HepG2 (cell line): ENCODE measurements around the gene HDAC10. TPM values are rescaled to one million over a fixed set of nuclear protein-coding genes. Genes with fewer than 3 reads are reported as not detected.

Experiments used
- AGO2 ChIP-seq: fragments of 200-400 bp; formaldehyde crosslinking; optimal IDR thresholded peaks from 2 replicates; pipeline ENCODE3; 2017; ENCODE audit warnings: mild to moderate bottlenecking, low read depth, low read length, moderate library complexity
- EED ChIP-seq: sonication (generic); formaldehyde crosslinking; IDR thresholded peaks from 2 replicates; pipeline ENCODE4 v1.5.0; 2020; ENCODE audit warnings: mild to moderate bottlenecking, missing genetic modification reagents
- RFXAP ChIP-seq: sonication (generic); formaldehyde crosslinking; IDR thresholded peaks from 2 replicates; pipeline ENCODE4 v1.4.0; 2020; ENCODE audit warnings: missing genetic modification reagents, borderline replicate concordance
- SIX1 ChIP-seq: sonication (generic); formaldehyde crosslinking; IDR thresholded peaks from 2 replicates; pipeline ENCODE4 v1.4.0; 2020; ENCODE audit warnings: missing genetic modification reagents, borderline replicate concordance
- SP140L ChIP-seq: sonication (generic); formaldehyde crosslinking; IDR thresholded peaks from 2 replicates; pipeline ENCODE4 v1.4.0; 2020; ENCODE audit warnings: missing genetic modification reagents, borderline replicate concordance
- ZBTB1 ChIP-seq: sonication (generic); formaldehyde crosslinking; IDR thresholded peaks from 2 replicates; pipeline ENCODE4 v1.4.0; 2020; ENCODE audit warnings: missing genetic modification reagents, borderline replicate concordance
- ZC3H13 ChIP-seq: sonication (generic); formaldehyde crosslinking; IDR thresholded peaks from 2 replicates; pipeline ENCODE4 v1.8.1; 2023; ENCODE audit warnings: mild to moderate bottlenecking, missing genetic modification reagents, moderate library complexity
- ZNF564 ChIP-seq: sonication (generic); formaldehyde crosslinking; IDR thresholded peaks from 2 replicates; pipeline ENCODE4 v1.8.1; 2023; ENCODE audit warnings: mild to moderate bottlenecking, missing genetic modification reagents
- ZNF713 ChIP-seq: sonication (generic); formaldehyde crosslinking; IDR thresholded peaks from 2 replicates; pipeline ENCODE4 v1.4.0; 2020; ENCODE audit warnings: mild to moderate bottlenecking, missing genetic modification reagents
- ZNF746 ChIP-seq: sonication (generic); formaldehyde crosslinking; IDR thresholded peaks from 2 replicates; pipeline ENCODE4 v1.8.0; 2022; ENCODE audit warnings: mild to moderate bottlenecking, missing genetic modification reagents
- ZNF773 ChIP-seq: sonication (generic); formaldehyde crosslinking; IDR thresholded peaks from 2 replicates; pipeline ENCODE4 v1.4.0; 2020; ENCODE audit warnings: missing genetic modification reagents, borderline replicate concordance
- ZNF780A ChIP-seq: sonication (generic); formaldehyde crosslinking; IDR thresholded peaks from 2 replicates; pipeline ENCODE4 v1.8.0; 2022; ENCODE audit warnings: mild to moderate bottlenecking, missing genetic modification reagents, moderate library complexity
- ZNF792 ChIP-seq: IDR thresholded peaks from 2 replicates; pipeline ENCODE4 v1.6.1; 2016
- ZNF891 ChIP-seq: sonication (generic); formaldehyde crosslinking; IDR thresholded peaks from 2 replicates; pipeline ENCODE4 v1.5.0; 2020; ENCODE audit warnings: mild to moderate bottlenecking, missing genetic modification reagents
- polyA plus RNA-seq, 8 experiments: library from polyadenylated mRNA; depleted of rRNA in 3 of 8; stranded (reverse) in 7 of 8; unstranded in 1 of 8; fragments of >200 nt; fragmentation: Illumina TruSeq in 4 of 8; extraction: Trizol in 4 of 8; gene quantifications; 2 replicates each; pipeline versions ENCODE4 v1.2.1 to v1.2.3, GENCODE V29; 2011 to 2016; ENCODE audit warnings: low read depth in 4 of 8, missing spikeins in 1 of 8, mixed read lengths in 1 of 8; ENCODE audit not compliant: insufficient read depth in 1 of 8
- total RNA-seq, 5 experiments: library from RNA; depleted of rRNA; stranded (reverse); fragments of >200 nt; fragmentation: Illumina TruSeq; extraction: Trizol; gene quantifications; 2 replicates each; pipeline ENCODE4 v1.2.3, GENCODE V29; 2016; ENCODE audit warnings: low read depth in 1 of 5
- TF ChIP-seq, protein P1 (sequence below): sonication (generic); formaldehyde crosslinking; IDR thresholded peaks from 2 replicates; pipeline ENCODE4 v1.4.0; 2020; ENCODE audit warnings: low read depth, missing genetic modification reagents
- TF ChIP-seq, protein P2 (sequence below): fragments of 450-650 bp; IDR thresholded peaks from 2 replicates; pipeline ENCODE4 v1.6.1; 2017; ENCODE audit warnings: mild to moderate bottlenecking
- TF ChIP-seq, protein P3 (sequence below): sonication (generic); formaldehyde crosslinking; IDR thresholded peaks from 2 replicates; pipeline ENCODE4 v1.4.0; 2020; ENCODE audit warnings: missing genetic modification reagents, borderline replicate concordance
- TF ChIP-seq, protein P4 (sequence below): IDR thresholded peaks from 2 replicates; pipeline ENCODE4 v1.6.1; 2016; ENCODE audit warnings: missing compliant biosample characterization, missing genetic modification reagents, borderline replicate concordance

Gene HDAC10
- total and polyA plus RNA-seq, 2 of the 13 experiments (the other 11 are each of a cell fraction or from before 2014, with no cell fraction given): 13.9 to 14.9 TPM

DNA sequence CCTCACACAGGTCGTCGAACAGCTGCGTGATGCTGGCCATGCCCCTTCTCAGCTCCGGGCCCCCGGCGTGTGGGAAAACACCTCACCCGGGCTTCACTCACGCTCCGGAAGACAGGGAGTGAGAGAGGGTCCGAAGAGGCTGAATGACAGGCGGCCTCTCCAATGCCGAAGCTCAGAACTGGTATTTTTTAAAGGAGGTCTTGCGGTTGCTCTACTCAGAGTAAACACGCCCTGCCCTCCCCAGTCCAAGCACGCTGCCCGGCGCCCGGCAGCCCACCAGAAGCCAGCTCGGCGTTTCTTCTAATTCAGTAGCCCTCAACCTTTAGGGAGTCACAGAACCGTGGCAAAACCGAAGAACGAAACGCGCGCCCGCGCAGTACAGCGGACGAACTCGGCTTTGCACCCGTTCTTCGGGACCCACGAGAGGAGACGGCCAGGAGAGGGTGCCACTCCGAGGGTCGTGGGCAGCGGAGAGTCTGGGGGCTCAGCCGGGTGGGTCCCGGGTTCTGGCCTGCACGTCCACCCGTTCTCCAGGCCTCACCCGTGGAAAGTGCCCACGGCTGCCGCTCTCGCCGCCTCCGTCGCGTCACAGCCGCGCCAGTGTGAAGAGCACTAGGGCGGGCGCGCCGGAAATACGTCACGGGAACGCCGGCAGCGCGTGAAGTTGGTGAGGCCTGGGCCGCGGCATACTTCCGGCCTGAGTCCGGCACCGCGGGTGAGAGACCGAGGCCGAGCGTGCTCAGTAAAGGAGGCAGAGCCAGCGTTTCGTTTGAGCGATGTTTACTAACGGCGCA is 6.4 kb downstream of the HDAC10 start, which contains the start of gene TUBGCP6 (continued):
- TF ChIP-seq ZNF564: no peak
- TF ChIP-seq SP140L: no peak
- 0 out of 2 replicates have a peak, but pooled peaks have one; percentile 92 for TF ChIP-seq ZNF713
- TF ChIP-seq RFXAP (CRISPR knock-in tag): peak; percentile 65; the same call in 1 of the 2 replicates
- no peak for TF ChIP-seq SIX1
- TF ChIP-seq, protein P1, sequence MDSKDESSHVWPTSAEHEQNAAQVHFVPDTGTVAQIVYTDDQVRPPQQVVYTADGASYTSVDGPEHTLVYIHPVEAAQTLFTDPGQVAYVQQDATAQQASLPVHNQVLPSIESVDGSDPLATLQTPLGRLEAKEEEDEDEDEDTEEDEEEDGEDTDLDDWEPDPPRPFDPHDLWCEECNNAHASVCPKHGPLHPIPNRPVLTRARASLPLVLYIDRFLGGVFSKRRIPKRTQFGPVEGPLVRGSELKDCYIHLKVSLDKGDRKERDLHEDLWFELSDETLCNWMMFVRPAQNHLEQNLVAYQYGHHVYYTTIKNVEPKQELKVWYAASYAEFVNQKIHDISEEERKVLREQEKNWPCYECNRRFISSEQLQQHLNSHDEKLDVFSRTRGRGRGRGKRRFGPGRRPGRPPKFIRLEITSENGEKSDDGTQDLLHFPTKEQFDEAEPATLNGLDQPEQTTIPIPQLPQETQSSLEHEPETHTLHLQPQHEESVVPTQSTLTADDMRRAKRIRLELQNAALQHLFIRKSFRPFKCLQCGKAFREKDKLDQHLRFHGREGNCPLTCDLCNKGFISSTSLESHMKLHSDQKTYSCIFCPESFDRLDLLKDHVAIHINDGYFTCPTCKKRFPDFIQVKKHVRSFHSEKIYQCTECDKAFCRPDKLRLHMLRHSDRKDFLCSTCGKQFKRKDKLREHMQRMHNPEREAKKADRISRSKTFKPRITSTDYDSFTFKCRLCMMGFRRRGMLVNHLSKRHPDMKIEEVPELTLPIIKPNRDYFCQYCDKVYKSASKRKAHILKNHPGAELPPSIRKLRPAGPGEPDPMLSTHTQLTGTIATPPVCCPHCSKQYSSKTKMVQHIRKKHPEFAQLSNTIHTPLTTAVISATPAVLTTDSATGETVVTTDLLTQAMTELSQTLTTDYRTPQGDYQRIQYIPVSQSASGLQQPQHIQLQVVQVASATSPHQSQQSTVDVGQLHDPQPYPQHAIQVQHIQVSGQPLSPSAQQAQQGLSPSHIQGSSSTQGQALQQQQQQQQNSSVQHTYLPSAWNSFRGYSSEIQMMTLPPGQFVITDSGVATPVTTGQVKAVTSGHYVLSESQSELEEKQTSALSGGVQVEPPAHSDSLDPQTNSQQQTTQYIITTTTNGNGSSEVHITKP (CRISPR knock-in tag): peak; percentile 71
- peak; percentile 86; the same call in 1 of the 2 replicates for TF ChIP-seq ZC3H13 (CRISPR knock-in tag)
- peak; percentile 39; the same call in 1 of the 2 replicates for TF ChIP-seq ZNF773 (CRISPR knock-in tag)
- peak; percentile 44; the same call in 1 of the 2 replicates for TF ChIP-seq EED
- TF ChIP-seq, protein P2, sequence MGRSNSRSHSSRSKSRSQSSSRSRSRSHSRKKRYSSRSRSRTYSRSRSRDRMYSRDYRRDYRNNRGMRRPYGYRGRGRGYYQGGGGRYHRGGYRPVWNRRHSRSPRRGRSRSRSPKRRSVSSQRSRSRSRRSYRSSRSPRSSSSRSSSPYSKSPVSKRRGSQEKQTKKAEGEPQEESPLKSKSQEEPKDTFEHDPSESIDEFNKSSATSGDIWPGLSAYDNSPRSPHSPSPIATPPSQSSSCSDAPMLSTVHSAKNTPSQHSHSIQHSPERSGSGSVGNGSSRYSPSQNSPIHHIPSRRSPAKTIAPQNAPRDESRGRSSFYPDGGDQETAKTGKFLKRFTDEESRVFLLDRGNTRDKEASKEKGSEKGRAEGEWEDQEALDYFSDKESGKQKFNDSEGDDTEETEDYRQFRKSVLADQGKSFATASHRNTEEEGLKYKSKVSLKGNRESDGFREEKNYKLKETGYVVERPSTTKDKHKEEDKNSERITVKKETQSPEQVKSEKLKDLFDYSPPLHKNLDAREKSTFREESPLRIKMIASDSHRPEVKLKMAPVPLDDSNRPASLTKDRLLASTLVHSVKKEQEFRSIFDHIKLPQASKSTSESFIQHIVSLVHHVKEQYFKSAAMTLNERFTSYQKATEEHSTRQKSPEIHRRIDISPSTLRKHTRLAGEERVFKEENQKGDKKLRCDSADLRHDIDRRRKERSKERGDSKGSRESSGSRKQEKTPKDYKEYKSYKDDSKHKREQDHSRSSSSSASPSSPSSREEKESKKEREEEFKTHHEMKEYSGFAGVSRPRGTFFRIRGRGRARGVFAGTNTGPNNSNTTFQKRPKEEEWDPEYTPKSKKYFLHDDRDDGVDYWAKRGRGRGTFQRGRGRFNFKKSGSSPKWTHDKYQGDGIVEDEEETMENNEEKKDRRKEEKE: no peak
- TF ChIP-seq ZNF792 (CRISPR knock-in tag): peak; percentile 81; the same call in 1 of the 2 replicates
- TF ChIP-seq ZNF746 (CRISPR knock-in tag): no peak
- peak; percentile 69; the same call in 1 of the 2 replicates for TF ChIP-seq ZNF891 (CRISPR knock-in tag)
- TF ChIP-seq ZNF780A: no peak; the same call in 1 of the 2 replicates
- TF ChIP-seq, protein P3, sequence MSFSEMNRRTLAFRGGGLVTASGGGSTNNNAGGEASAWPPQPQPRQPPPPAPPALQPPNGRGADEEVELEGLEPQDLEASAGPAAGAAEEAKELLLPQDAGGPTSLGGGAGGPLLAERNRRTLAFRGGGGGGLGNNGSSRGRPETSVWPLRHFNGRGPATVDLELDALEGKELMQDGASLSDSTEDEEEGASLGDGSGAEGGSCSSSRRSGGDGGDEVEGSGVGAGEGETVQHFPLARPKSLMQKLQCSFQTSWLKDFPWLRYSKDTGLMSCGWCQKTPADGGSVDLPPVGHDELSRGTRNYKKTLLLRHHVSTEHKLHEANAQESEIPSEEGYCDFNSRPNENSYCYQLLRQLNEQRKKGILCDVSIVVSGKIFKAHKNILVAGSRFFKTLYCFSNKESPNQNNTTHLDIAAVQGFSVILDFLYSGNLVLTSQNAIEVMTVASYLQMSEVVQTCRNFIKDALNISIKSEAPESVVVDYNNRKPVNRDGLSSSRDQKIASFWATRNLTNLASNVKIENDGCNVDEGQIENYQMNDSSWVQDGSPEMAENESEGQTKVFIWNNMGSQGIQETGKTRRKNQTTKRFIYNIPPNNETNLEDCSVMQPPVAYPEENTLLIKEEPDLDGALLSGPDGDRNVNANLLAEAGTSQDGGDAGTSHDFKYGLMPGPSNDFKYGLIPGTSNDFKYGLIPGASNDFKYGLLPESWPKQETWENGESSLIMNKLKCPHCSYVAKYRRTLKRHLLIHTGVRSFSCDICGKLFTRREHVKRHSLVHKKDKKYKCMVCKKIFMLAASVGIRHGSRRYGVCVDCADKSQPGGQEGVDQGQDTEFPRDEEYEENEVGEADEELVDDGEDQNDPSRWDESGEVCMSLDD (CRISPR knock-in tag): peak; percentile 61; the same call in 1 of the 2 replicates
- TF ChIP-seq AGO2: peak; percentile 95
- TF ChIP-seq, protein P4, sequence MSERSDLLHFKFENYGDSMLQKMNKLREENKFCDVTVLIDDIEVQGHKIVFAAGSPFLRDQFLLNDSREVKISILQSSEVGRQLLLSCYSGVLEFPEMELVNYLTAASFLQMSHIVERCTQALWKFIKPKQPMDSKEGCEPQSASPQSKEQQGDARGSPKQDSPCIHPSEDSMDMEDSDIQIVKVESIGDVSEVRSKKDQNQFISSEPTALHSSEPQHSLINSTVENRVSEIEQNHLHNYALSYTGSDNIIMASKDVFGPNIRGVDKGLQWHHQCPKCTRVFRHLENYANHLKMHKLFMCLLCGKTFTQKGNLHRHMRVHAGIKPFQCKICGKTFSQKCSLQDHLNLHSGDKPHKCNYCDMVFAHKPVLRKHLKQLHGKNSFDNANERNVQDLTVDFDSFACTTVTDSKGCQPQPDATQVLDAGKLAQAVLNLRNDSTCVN (CRISPR knock-in tag): no peak
- TF ChIP-seq ZBTB1: no peak
